ENCODE measurements around the gene RILPL2. TPM values are rescaled to one million over a fixed set of nuclear protein-coding genes. Genes with fewer than 3 reads are reported as not detected.

Gene RILPL2
- total and polyA plus RNA-seq, 4 donors: 1.8 to 2.1 (median 2.0) TPM

DNA sequence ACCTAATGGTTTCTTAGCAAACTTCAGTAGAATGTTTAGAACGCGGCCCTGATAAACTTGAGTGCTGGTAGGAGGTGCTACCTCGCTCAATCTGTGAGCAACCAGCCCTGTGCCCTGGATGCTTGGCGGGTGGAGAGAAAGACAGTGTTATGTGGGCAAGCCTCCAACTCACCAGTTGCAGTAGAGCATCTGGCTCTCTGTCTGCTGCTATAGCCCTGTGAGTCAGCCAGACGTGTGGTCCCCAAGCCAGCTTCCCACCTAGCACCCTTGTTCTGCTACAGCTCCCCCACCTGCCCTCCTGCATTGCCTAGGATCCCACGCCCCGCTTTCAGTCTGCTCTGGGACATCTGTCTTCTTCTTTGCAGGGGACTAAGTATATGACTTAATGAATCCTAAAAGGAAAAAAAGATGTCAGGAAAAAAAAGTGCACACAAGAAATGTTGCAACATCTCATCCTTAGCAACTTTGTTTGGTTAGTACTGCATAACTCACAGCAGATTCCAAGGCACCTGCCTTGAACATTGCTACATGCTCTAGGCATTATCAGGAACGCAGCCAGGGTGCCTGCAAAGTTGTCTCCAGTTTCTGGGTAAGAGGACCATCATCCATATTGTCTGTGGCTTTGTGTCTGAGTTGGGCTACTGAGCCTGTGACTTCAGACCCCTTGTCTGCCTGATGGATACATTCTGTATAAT is 35.0 kb upstream of the RILPL2 start:
- Histone ChIP-seq H3K4me3 (ENCODE audit: low read depth in 1 of 3, low read length in 3 of 3) (no peak overlapping the region), H3K27me3 (ENCODE audit: control insufficient read depth in 4 of 4, insufficient read depth in 4 of 4, low read length in 3 of 4) (no peaks in the 10 kb centered on the region), H3K9me3 (ENCODE audit: control insufficient read depth in 4 of 4, low read length in 3 of 4) (no peaks in the 10 kb centered on the region), H3K27ac (ENCODE audit: low read depth in 1 of 2, low read length in 2 of 2) (no peak overlapping the region), H3K9ac (ENCODE audit: low read depth in 1 of 2, low read length in 2 of 2) (no peak overlapping the region), H3K36me3 (ENCODE audit: control insufficient read depth in 4 of 4, insufficient read depth in 3 of 4, low read depth in 1 of 4, low read length in 3 of 4) (peaks cover 0 to 12% (median 1%) of the 10 kb centered on the region in 4 donors), H3K4me1 (ENCODE audit: control insufficient read depth in 4 of 4, insufficient read depth in 4 of 4, low read length in 3 of 4) (peaks cover 0 to 12% (median 3%) of the 10 kb centered on the region in 4 donors)
- TF ChIP-seq NR2F2 (IDR thresholded peaks at IDR 0.05) (no peak), RAD21 (IDR thresholded peaks at IDR 0.05) (no peak), YY1 (IDR thresholded peaks at IDR 0.05) (no peak), JUND (IDR thresholded peaks at IDR 0.05) (no peak), SP1 (IDR thresholded peaks at IDR 0.05) (no peak), TAF1 (conservative IDR thresholded peaks at IDR 0.05) (no peak), FOXA2 (IDR thresholded peaks at IDR 0.05) (no peak), FOXA1 (IDR thresholded peaks at IDR 0.05) (no peak), RXRA (IDR thresholded peaks at IDR 0.05) (no peak)
- TF ChIP-seq, protein P1, sequence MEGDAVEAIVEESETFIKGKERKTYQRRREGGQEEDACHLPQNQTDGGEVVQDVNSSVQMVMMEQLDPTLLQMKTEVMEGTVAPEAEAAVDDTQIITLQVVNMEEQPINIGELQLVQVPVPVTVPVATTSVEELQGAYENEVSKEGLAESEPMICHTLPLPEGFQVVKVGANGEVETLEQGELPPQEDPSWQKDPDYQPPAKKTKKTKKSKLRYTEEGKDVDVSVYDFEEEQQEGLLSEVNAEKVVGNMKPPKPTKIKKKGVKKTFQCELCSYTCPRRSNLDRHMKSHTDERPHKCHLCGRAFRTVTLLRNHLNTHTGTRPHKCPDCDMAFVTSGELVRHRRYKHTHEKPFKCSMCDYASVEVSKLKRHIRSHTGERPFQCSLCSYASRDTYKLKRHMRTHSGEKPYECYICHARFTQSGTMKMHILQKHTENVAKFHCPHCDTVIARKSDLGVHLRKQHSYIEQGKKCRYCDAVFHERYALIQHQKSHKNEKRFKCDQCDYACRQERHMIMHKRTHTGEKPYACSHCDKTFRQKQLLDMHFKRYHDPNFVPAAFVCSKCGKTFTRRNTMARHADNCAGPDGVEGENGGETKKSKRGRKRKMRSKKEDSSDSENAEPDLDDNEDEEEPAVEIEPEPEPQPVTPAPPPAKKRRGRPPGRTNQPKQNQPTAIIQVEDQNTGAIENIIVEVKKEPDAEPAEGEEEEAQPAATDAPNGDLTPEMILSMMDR (IDR thresholded peaks at IDR 0.05; ENCODE audit: low read depth, low read length, missing input control): no peak
- TF ChIP-seq, protein P2, sequence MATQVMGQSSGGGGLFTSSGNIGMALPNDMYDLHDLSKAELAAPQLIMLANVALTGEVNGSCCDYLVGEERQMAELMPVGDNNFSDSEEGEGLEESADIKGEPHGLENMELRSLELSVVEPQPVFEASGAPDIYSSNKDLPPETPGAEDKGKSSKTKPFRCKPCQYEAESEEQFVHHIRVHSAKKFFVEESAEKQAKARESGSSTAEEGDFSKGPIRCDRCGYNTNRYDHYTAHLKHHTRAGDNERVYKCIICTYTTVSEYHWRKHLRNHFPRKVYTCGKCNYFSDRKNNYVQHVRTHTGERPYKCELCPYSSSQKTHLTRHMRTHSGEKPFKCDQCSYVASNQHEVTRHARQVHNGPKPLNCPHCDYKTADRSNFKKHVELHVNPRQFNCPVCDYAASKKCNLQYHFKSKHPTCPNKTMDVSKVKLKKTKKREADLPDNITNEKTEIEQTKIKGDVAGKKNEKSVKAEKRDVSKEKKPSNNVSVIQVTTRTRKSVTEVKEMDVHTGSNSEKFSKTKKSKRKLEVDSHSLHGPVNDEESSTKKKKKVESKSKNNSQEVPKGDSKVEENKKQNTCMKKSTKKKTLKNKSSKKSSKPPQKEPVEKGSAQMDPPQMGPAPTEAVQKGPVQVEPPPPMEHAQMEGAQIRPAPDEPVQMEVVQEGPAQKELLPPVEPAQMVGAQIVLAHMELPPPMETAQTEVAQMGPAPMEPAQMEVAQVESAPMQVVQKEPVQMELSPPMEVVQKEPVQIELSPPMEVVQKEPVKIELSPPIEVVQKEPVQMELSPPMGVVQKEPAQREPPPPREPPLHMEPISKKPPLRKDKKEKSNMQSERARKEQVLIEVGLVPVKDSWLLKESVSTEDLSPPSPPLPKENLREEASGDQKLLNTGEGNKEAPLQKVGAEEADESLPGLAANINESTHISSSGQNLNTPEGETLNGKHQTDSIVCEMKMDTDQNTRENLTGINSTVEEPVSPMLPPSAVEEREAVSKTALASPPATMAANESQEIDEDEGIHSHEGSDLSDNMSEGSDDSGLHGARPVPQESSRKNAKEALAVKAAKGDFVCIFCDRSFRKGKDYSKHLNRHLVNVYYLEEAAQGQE (IDR thresholded peaks at IDR 0.05): no peak
- 92% methylated on average over 8 of the region's 8 CpGs for WGBS
- no peak for DNase-seq (ENCODE audit: low spot score)

GRCh38 chr12:123469978-123470377 is 33.5 kb upstream of the RILPL2 start:
- Histone ChIP-seq H3K4me3 (ENCODE audit: low read depth in 1 of 3, low read length in 3 of 3) (no peak overlapping the region), H3K9ac (ENCODE audit: low read depth in 1 of 2, low read length in 2 of 2) (no peak overlapping the region), H3K9me3 (ENCODE audit: control insufficient read depth in 4 of 4, low read length in 3 of 4) (no peaks in the 10 kb centered on the region), H3K4me1 (ENCODE audit: control insufficient read depth in 4 of 4, insufficient read depth in 4 of 4, low read length in 3 of 4) (peaks cover 0 to 12% (median 3%) of the 10 kb centered on the region in 4 donors), H3K36me3 (ENCODE audit: control insufficient read depth in 4 of 4, insufficient read depth in 3 of 4, low read depth in 1 of 4, low read length in 3 of 4) (peaks cover 0 to 23% (median 10%) of the 10 kb centered on the region in 4 donors), H3K27ac (ENCODE audit: low read depth in 1 of 2, low read length in 2 of 2) (no peak overlapping the region), H3K27me3 (ENCODE audit: control insufficient read depth in 4 of 4, insufficient read depth in 4 of 4, low read length in 3 of 4) (no peaks in the 10 kb centered on the region)
- 85% methylated on average over 2 of the region's 2 CpGs for WGBS
- no peak for DNase-seq (ENCODE audit: low spot score)
- TF ChIP-seq GABPA (IDR thresholded peaks at IDR 0.05 in 1 of 2, conservative IDR thresholded peaks at IDR 0.05 in 1 of 2) (no peak), YY1 (IDR thresholded peaks at IDR 0.05) (no peak), HNF4A (conservative IDR thresholded peaks at IDR 0.05) (no peak), FOXA1 (IDR thresholded peaks at IDR 0.05) (no peak), FOXA2 (IDR thresholded peaks at IDR 0.05) (no peak), RXRA (IDR thresholded peaks at IDR 0.05) (no peak), JUND (IDR thresholded peaks at IDR 0.05) (no peak), RAD21 (IDR thresholded peaks at IDR 0.05) (no peak), SP1 (IDR thresholded peaks at IDR 0.05) (no peak), NR2F2 (IDR thresholded peaks at IDR 0.05) (no peak), ZBTB33 (IDR thresholded peaks at IDR 0.05) (no peak), TAF1 (conservative IDR thresholded peaks at IDR 0.05) (no peak)
- TF ChIP-seq, protein P2 (IDR thresholded peaks at IDR 0.05): no peak
- TF ChIP-seq, protein P3, sequence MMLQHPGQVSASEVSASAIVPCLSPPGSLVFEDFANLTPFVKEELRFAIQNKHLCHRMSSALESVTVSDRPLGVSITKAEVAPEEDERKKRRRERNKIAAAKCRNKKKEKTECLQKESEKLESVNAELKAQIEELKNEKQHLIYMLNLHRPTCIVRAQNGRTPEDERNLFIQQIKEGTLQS (IDR thresholded peaks at IDR 0.05): no peak
- TF ChIP-seq, protein P1 (IDR thresholded peaks at IDR 0.05; ENCODE audit: low read depth, low read length, missing input control): no peak
- TF ChIP-seq, protein P4, sequence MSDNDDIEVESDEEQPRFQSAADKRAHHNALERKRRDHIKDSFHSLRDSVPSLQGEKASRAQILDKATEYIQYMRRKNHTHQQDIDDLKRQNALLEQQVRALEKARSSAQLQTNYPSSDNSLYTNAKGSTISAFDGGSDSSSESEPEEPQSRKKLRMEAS (IDR thresholded peaks at IDR 0.05): no peak
